Transverse colon (tissue), 3 donors: ENCODE results near the gene WDR49.

Experiments
- CTCF ChIP-seq, 5 experiments: fragments of 200-600 bp in 3 of 5; fragments of 450-650 bp in 2 of 5; sonication (generic) in 3 of 5; IDR thresholded peaks; 1 replicate in 2 of 5; 2 replicates in 3 of 5; pipeline ENCODE4 v1.5.1; 2016 to 2017; ENCODE audit warnings: antibody characterized with exemption in 5 of 5, inconsistent platforms in 3 of 5, mild to moderate bottlenecking in 2 of 5, moderate library complexity in 1 of 5
- POLR2A ChIP-seq: fragments of 450-650 bp; IDR thresholded peaks from one replicate; pipeline ENCODE4 v1.6.1; 2016; ENCODE audit warnings: antibody characterized with exemption, mild to moderate bottlenecking, moderate library complexity

- TF ChIP-seq CTCF (IDR thresholded peaks at IDR 0.05), result no peak
- TF ChIP-seq POLR2A, result no peak
Measured at GRCh38 chr3:167662919-167663400, 9.2 kb upstream of the WDR49 start.
